CD4-positive, alpha-beta T cell treated with Interleukin-12 subunit alpha and Interleukin-12 subunit beta, for 1 hour (primary cell): ENCODE results near the gene USP34.
"Not testable (repeated sequence)": the region's sequence is repeated elsewhere in the genome, so short reads cannot be mapped to it uniquely, and the experiment has no call there.

Experiments
- DNase-seq: peaks from one replicate; pipeline ENCODE4 v3.0.0-alpha.2; 2020

Gene USP34

DNA sequence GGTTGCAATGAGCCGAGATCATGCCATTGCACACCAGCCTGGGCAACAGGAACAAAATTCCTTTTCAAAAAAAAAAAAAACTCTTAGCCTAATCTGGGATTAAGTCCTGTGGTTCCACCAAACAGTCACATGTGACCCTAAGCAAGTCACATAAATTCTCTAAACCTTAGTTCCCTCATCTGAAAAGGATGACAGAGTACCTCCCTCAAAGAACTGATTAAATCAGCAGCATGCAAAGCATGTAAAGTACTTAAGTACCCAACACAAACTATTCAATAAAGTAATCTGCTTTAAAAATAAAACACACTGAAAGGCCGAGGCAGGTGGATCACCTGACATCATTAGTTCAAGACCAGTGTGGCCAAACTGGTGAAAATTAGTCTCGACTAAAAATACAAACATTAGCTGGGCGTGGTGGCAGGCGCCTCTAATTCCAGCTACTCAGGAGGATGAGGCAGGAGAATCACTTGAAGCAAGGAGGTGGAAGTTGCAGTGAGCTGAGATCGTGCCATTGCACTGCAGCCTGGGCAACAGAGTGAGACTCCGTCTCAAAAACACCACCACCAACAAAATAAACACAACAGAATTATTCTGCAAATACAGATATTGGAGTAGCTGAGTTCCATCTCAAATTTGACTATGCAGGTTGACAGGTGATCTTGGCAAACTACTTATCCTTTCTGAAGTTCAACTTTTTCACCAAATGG lies 7.0 kb downstream of the USP34 start:
- no peak for DNase-seq

GRCh38 chr2:61461404-61461803 lies 9.5 kb downstream of the USP34 start:
- no peak for DNase-seq

DNA sequence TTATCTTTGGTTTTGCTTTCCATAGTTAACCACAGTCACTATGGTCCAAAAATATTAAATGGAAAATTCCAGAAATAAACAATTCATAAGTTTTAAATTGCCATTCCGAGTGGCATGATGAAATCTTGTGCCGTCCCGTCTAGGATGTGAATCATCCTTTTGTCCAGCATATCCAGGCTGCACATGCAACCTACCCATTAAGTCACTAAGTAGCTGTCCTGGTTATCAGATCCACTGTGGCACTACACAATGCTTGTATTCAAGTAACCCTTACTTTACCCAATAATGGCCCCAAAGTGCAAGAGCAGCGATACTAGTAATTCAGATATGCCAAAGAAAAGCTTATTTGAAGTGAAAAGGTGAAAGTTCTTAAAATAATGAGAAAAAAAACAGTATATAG lies 10.7 kb downstream of the USP34 start:
- no peak for DNase-seq

DNA sequence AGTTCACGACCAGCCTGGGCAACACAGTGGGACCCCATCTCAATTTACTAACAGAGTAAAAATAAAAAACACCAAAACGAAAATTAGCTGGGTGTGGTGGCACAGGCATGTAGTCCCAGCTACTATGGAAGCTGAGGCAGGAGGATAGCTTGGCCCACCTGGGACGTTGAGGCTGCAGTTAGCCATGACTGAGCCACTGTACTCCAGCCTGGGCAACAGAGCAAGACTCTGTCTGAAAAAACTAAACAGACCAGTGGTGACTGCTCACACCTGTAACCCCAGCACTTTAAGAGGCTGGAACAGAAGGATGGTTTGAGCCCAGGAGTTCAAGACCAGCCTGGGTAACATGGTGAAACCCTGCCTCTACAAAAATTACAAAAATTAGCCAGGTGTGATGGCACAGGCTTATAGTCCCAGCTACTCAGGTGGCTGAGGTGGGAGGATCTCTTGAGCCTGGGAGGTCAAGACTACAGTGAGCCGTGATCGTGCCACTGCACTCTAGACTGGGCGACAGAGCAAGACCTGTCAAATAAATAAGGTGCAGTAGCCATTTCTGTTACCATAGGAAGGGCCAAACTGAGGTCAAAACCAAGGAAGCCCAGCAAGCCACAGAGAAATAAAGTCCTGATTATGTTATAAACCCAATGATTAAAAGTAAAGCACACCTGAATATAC lies 14.0 kb downstream of the USP34 start:
- DNase-seq: no peak

DNA sequence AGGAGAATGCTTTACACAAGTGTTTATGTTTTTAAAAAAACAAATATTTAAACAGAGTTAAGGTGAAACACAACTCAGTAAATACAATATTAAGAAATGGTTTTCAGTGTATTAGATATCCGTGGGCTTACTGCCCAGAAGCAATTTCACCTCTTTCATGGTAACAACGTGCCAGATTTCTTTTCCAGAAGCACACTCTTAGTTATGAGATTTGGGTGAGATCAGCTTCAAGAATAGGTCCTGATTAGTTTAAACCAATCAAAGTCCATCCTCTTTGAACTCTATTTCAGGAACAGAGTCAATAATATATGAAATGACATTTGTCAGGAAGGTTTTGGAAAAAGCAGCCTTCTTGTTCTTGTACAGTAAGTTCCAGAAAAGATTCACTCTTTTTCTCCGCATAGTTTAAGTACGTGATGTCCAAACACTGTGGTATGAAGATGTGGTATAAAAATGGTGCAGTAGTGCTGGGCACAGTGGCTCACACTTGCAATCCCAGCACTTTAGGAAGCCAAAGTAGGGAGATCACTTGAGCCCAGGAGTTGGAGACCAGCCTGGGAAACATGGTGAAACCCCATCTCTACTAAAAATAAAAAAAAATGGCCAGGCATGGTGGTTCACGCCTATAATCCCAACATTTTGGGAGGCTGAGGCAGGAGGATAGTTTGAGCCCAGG lies 14.7 kb downstream of the USP34 start:
- DNase-seq: no peak

DNA sequence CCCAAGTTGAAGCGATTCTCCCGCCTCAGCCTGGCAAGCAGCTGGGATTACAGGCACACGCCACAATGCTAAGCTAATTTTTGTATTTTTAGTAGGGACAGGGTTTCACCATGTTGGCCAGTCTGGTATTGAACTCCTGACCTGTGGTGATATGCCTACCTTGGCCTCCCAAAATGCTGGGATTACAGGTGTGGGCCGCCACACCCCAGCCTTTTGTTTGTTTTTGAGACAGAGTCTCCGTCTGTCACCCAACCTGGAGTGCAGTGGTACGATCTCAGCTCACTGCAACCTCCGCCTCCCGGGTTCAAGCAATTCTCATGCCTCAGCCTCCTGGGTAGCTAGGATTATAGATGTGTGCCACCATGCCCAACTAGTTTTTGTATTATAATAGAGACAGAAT lies 15.9 kb downstream of the USP34 start:
- not testable (repeated sequence) for DNase-seq

- no peak for DNase-seq
These were observed 16.5 kb downstream of the USP34 start for GRCh38 chr2:61454383-61454782.

DNA sequence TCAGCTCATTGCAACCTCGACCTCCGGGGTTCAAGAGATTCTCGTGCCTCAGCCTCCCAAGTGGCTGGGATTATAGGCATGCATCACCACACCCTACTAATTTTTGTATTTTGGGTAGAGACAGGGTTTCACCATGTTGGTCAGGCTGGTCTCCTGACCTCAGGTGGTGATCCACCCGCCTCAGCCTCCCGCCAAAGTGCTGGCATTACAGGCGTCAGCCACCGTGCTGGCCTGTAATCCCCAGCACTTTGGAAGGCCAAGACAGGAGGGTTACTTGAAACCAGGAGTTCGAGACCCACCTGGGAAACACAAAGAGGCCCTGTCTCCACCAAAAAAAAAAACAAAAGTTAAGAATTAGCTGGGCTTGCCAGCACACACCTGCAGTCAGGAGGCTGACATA lies 18.5 kb downstream of the USP34 start:
- no peak for DNase-seq

DNA sequence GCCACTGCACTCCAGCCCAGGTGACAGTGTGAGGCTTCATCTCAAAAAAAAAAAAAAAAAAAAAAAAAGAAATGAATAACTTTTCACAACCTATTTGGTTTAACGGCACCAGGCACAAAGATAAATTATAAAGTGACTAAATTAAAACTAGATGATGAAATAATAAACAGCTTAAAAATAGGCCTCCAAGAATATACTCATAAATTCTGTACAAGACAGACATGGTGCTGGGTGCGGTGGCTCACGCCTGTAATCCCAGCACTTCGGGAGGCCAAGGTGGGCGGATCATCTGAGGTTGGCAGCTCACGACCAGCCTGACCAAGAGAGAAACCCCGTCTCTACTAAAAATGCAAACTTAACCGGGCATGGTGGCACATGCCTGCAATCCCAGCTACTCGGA lies 19.7 kb downstream of the USP34 start:
- DNase-seq: no peak

GRCh38 chr2:61450144-61450543 lies 20.7 kb downstream of the USP34 start:
- peak; percentile 28 for DNase-seq

DNA sequence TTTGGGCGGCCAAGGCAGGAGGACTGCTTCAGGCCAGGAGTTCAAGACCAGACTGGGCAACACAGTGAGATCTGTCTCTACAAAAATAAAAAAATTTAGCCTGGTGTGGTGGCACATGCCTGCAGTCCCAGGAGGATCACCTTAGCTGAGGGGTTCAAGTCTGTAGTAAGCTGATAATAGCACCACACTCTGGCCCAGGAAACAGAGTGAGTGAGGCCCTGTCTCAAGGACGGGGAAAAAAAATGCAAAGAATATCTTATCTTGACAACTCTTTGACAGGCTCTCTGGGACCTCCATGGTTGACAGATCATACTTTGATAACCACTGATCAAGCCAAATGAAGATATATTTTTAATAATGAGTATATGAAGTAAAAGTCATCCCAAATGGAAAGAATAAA lies 22.7 kb downstream of the USP34 start:
- DNase-seq: no peak

DNA sequence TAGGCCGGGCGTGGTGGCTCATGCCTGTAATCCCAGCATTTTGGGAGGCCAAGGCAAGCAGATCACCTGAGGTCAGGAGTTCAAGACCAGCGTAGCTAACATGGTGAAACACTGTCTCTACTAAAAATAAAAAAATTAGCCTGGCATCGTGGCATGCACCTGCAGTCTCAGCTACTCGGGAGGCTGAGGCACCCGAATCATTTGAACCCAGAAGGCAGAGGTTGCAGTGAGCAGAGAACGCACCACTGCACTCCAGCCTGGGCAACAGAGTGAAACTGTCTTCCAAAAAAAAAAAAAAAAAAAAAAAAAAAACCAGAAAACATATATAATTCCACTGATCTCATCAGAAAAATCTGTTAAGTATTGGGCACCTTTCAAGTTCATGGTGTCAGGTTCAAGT lies 23.9 kb downstream of the USP34 start:
- DNase-seq: not testable (repeated sequence)

DNA sequence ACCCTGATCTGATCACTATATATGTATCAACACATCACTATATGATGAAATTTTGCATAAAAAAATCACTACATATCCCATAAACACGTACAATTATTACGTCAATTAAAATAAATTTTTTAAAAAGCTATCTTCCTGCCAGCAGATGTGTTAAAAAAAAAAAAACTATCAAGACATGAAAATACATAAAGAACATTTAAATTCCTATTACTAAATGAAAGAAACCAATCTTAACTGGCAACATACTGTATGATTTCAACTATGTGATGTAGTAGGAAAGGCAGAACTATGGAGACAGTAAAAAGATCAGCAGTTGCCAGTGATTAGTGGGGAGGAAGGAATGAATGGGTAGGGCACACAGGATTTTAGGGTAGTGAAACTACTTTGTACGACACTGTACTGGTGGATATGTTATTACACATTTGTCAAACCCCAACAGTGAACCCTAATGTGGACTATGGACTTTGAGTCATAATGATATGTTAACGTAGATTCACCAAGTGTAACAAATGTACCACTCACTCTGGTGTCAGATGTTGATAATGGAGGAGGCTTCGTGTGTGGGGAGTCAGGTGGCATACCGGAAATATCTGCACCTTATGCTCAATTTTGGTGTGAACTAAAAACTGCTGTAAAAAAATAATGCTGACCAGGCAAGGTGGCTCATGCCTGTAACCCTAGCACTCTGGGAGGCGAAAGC lies 27.4 kb downstream of the USP34 start:
- no peak for DNase-seq

- DNase-seq: no peak
These were observed 31.5 kb downstream of the USP34 start for GRCh38 chr2:61439241-61440002.

GRCh38 chr2:61438670-61439069 lies 32.2 kb downstream of the USP34 start:
- no peak for DNase-seq

DNA sequence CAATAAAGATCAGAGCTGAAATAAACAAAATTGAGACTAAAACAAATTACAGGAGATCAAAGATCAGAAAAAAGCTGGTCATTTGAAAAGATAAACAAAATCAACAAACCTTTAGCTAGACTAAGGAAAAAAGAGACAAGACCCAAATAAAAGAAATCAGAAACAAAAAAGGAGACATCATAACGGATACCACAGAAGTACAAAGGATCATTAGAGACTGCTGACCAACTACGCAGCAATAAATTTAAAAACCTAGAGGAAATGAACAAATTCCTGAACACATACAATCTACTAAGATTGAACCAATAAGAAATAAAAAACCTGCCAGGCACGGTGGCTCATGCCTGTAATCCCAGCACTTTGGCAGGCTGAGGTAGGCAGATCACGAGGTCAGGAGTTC lies 33.7 kb downstream of the USP34 start:
- DNase-seq: no peak

- DNase-seq: no peak
These were observed 34.8 kb downstream of the USP34 start for GRCh38 chr2:61436092-61436491.

DNA sequence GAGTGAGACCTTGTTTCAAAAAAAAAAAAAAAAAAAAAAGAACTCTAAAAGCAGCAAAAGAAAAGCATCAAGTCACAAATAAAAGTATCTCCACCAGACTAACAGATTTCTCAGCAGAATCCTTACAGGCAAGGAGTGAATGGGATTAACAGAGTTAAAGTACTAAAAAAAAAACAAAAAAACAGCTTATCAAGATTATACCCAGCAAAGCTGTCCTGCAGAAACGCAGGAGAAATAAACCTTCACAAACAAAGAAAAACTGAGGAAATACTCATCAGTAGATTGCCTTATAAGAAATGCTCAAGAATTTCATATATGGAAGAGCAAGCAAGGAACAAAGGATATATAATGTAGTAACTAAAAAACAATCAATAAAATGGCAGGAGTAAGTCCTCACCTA lies 35.6 kb downstream of the USP34 start:
- DNase-seq: no peak

DNA sequence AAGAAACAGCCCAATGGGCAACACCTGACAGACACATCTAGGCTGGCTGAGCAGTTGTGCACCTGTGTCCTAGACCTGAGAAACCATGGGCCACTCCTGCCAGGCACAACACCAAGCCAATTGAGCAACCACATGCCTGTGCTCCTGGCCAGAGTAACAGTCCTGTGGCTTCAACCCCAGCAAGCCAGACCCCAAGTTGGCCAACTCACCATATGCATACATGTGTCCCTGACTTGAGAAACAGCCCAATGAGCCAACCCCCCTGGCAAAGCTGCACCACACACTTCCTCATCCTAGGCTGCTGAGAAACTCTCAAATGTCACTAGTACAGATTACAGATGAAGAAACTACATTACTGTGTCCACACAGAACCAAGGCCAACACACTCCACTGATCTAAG lies 36.6 kb downstream of the USP34 start:
- no peak for DNase-seq

- no peak for DNase-seq
These were observed 37.3 kb downstream of the USP34 start for GRCh38 chr2:61433606-61434005.

DNA sequence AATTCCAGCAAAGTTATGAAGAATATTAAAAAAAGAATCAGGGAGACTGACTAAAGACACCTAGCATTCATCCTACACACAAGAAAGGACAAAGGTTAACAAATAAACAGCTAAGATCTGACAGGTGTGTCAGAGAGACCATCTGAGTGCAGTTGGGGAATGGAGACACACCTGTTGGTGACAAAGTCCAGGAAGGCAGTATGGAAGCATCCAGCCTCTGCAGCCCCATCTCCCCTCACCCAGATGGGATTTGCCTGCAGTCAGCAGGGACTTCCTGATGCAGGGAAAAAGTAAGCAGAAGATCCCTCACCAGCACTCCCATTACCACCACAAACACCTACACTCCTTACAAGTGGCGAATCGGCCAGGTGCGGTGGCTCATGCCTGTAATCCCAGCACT lies 37.9 kb downstream of the USP34 start:
- no peak for DNase-seq

DNA sequence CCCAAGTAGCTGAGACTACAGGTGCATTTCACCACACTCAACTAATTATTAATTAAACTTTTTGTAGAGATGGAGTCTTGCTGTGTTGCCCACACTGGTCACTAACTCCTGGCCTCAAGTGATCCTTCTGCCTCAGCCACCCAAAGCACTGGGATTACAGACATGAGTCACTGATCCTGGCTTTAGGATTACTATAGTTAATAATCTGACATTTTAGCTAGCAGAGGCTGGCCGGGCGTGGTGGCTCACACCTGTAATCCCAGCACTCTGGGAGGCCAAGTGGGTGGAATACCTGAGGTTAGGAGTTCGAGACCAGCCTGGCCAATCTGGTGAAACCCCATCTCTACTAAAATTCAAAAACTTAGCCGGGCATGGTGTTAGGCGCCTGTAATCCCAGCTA lies 39.5 kb downstream of the USP34 start:
- DNase-seq: no peak
